Activated naive CD4-positive, alpha-beta T cell treated with anti-CD3 and anti-CD28 coated beads for 36 hours (primary cell): Measurements from ENCODE around the gene OR2T1. TPM values are rescaled to one million over a fixed set of nuclear protein-coding genes. Genes with fewer than 3 reads are reported as not detected.
"Not testable (repeated sequence)": the region's sequence is repeated elsewhere in the genome, so short reads cannot be mapped to it uniquely, and the experiment has no call there.

Source experiments
- CTCF ChIA-PET: fragments of 350-600 bp; sonication (Branson Sonifier 250); formaldehyde crosslinking; loops from one replicate; lab custom pipeline; 2021; ENCODE audit warnings: antibody characterized with exemption; lab: Charles Lee
- DNase-seq: peaks from one replicate; pipeline ENCODE4 v3.0.0-alpha.2; 2020
- H3K27ac Mint-ChIP-seq: one replicate; pipeline ENCODE4 v1.8.0; 2021; ENCODE audit warnings: mild to moderate bottlenecking, mixed read lengths
- H3K27me3 Mint-ChIP-seq: one replicate; pipeline ENCODE4 v1.8.0; 2021; ENCODE audit warnings: low read depth, mixed read lengths
- H3K36me3 Mint-ChIP-seq: one replicate; pipeline ENCODE4 v1.8.0; 2021; ENCODE audit warnings: low read depth, mixed read lengths
- H3K4me1 Mint-ChIP-seq: one replicate; pipeline ENCODE4 v1.8.0; 2021; ENCODE audit warnings: low read depth, mixed read lengths
- H3K4me3 Mint-ChIP-seq: one replicate; pipeline ENCODE4 v1.8.0; 2021; ENCODE audit warnings: mild to moderate bottlenecking, moderate library complexity, mixed read lengths
- H3K9me3 Mint-ChIP-seq: one replicate; pipeline ENCODE4 v1.8.0; 2021; ENCODE audit warnings: mixed read lengths
- intact Hi-C: fragments of 100-400 bp; cut with micrococcal nuclease; formaldehyde crosslinking; loops from one replicate; pipeline ENCODE4 v1.15.1; 2023
- total RNA-seq, 2 experiments: library from RNA; stranded (reverse); gene quantifications; one replicate each; pipeline ENCODE4 v1.2.3, GENCODE V29; 2021

The OR2T1 gene
- total RNA-seq, 2 experiments from 2014 or later, result not detected

- CTCF ChIA-PET, result not testable (repeated sequence)
Measured at GRCh38 chr1:248439283-248439682, 36.4 kb downstream of the OR2T1 start.

GRCh38 chr1:248442500-248443277 is 39.8 kb downstream of the OR2T1 start:
- H3K27me3 Mint-ChIP-seq, intact Hi-C loops, H3K4me1 Mint-ChIP-seq, H3K36me3 Mint-ChIP-seq, H3K9me3 Mint-ChIP-seq, H3K27ac Mint-ChIP-seq, CTCF ChIA-PET, H3K4me3 Mint-ChIP-seq, DNase-seq: not testable (repeated sequence)

More at GRCh38 chr1:248439283-248439682, 36.4 kb downstream of the OR2T1 start:
- H3K4me3 Mint-ChIP-seq, H3K4me1 Mint-ChIP-seq, intact Hi-C loops, H3K9me3 Mint-ChIP-seq, DNase-seq, H3K36me3 Mint-ChIP-seq, H3K27me3 Mint-ChIP-seq, H3K27ac Mint-ChIP-seq: not testable (repeated sequence)

- CTCF ChIA-PET, H3K27ac Mint-ChIP-seq: not testable (repeated sequence)
Measured at GRCh38 chr1:248444603-248445002, 41.8 kb downstream of the OR2T1 start.

GRCh38 chr1:248445399-248445798 is 42.6 kb downstream of the OR2T1 start, which contains the start of gene OR2T2:
OR2T2 (plus strand) TSS chr1:248445637; CDS start chr1:248452798, 7,161 bp downstream.
- H3K27ac Mint-ChIP-seq, H3K36me3 Mint-ChIP-seq, intact Hi-C loops, H3K27me3 Mint-ChIP-seq, CTCF ChIA-PET, H3K9me3 Mint-ChIP-seq, H3K4me3 Mint-ChIP-seq, DNase-seq, H3K4me1 Mint-ChIP-seq: not testable (repeated sequence)

More at GRCh38 chr1:248444603-248445002, 41.8 kb downstream of the OR2T1 start:
- H3K9me3 Mint-ChIP-seq, H3K4me3 Mint-ChIP-seq, H3K36me3 Mint-ChIP-seq, intact Hi-C loops, H3K27me3 Mint-ChIP-seq, DNase-seq, H3K4me1 Mint-ChIP-seq: not testable (repeated sequence)

- intact Hi-C loops, result not testable (repeated sequence)
Measured at GRCh38 chr1:248448409-248449074, 45.7 kb downstream of the OR2T1 start.

GRCh38 chr1:248449821-248450465 is 47.1 kb downstream of the OR2T1 start:
- intact Hi-C loops, DNase-seq, CTCF ChIA-PET, H3K9me3 Mint-ChIP-seq, H3K36me3 Mint-ChIP-seq, H3K4me1 Mint-ChIP-seq, H3K4me3 Mint-ChIP-seq, H3K27ac Mint-ChIP-seq, H3K27me3 Mint-ChIP-seq: not testable (repeated sequence)

More at GRCh38 chr1:248448409-248449074, 45.7 kb downstream of the OR2T1 start:
- CTCF ChIA-PET, DNase-seq, H3K27ac Mint-ChIP-seq, H3K27me3 Mint-ChIP-seq, H3K4me1 Mint-ChIP-seq, H3K4me3 Mint-ChIP-seq, H3K36me3 Mint-ChIP-seq, H3K9me3 Mint-ChIP-seq: not testable (repeated sequence)

GRCh38 chr1:248450466-248451145 is 47.8 kb downstream of the OR2T1 start:
- DNase-seq, H3K4me1 Mint-ChIP-seq, H3K27me3 Mint-ChIP-seq, intact Hi-C loops, H3K36me3 Mint-ChIP-seq, H3K4me3 Mint-ChIP-seq, CTCF ChIA-PET, H3K9me3 Mint-ChIP-seq, H3K27ac Mint-ChIP-seq: not testable (repeated sequence)

GRCh38 chr1:248453619-248454018 is 50.8 kb downstream of the OR2T1 start:
- H3K4me3 Mint-ChIP-seq, H3K36me3 Mint-ChIP-seq, intact Hi-C loops, H3K27me3 Mint-ChIP-seq, H3K9me3 Mint-ChIP-seq, CTCF ChIA-PET, H3K27ac Mint-ChIP-seq, DNase-seq, H3K4me1 Mint-ChIP-seq: not testable (repeated sequence)

- intact Hi-C loops, H3K36me3 Mint-ChIP-seq, H3K27me3 Mint-ChIP-seq, H3K4me1 Mint-ChIP-seq, CTCF ChIA-PET, H3K9me3 Mint-ChIP-seq, DNase-seq, H3K4me3 Mint-ChIP-seq, H3K27ac Mint-ChIP-seq: not testable (repeated sequence)
Measured at GRCh38 chr1:248455045-248455444, 52.2 kb downstream of the OR2T1 start.

GRCh38 chr1:248456635-248457034 is 53.8 kb downstream of the OR2T1 start:
- intact Hi-C loops, H3K4me1 Mint-ChIP-seq, H3K27me3 Mint-ChIP-seq, H3K27ac Mint-ChIP-seq, H3K36me3 Mint-ChIP-seq, H3K9me3 Mint-ChIP-seq, CTCF ChIA-PET, H3K4me3 Mint-ChIP-seq, DNase-seq: not testable (repeated sequence)
